Measurements from ENCODE around the gene EMB. TPM values are rescaled to one million over a fixed set of nuclear protein-coding genes. Genes with fewer than 3 reads are reported as not detected.

EMB gene
- total RNA-seq, 1 experiment from 2014 or later, result 40.4 TPM

- Mint-ChIP-seq H3K4me1 (0 out of 2 replicates have a peak, but pooled peaks cover 5% of the 10 kb centered on the region), H3K27me3 (ENCODE audit: low read depth) (peaks cover 5% of the 10 kb centered on the region; the same call in 1 of the 2 replicates), H3K9me3 (peaks cover 73% of the 10 kb centered on the region), H3K27ac (no peak overlapping the region), H3K36me3 (peaks cover 27% of the 10 kb centered on the region), H3K4me3 (no peak overlapping the region)
- DNase-seq (ENCODE audit: low spot score) (no peak), ATAC-seq (peak; percentile 71)
- no peak for TF ChIP-seq ATF2 (CRISPR knock-in tag; IDR thresholded peaks at IDR 0.05; ENCODE audit: borderline replicate concordance, low read depth)
- TF ChIP-seq JUN (CRISPR knock-in tag; IDR thresholded peaks at IDR 0.05), result no peak
- no peak for TF ChIP-seq JAZF1 (CRISPR knock-in tag; IDR thresholded peaks at IDR 0.05)
- TF ChIP-seq NR1H2 (CRISPR knock-in tag; IDR thresholded peaks at IDR 0.05), result no peak
- no peak for TF ChIP-seq AFF4 (CRISPR knock-in tag; IDR thresholded peaks at IDR 0.05; ENCODE audit: borderline replicate concordance)
- no peak for TF ChIP-seq ATF6 (CRISPR knock-in tag; IDR thresholded peaks at IDR 0.05)
- no peak for TF ChIP-seq FOXP1 (CRISPR knock-in tag; IDR thresholded peaks at IDR 0.05; ENCODE audit: borderline replicate concordance)
- no peak for TF ChIP-seq ZNF263 (CRISPR knock-in tag; IDR thresholded peaks at IDR 0.05; ENCODE audit: low read depth)
- no peak for TF ChIP-seq IRF1 (CRISPR knock-in tag; IDR thresholded peaks at IDR 0.05)
- TF ChIP-seq SP1 (CRISPR knock-in tag; conservative IDR thresholded peaks at IDR 0.05), result no peak
- TF ChIP-seq E2F1 (CRISPR knock-in tag; IDR thresholded peaks at IDR 0.05), result no peak
- TF ChIP-seq ZBTB43 (CRISPR knock-in tag; IDR thresholded peaks at IDR 0.05), result no peak
- TF ChIP-seq ZNF138 (CRISPR knock-in tag; conservative IDR thresholded peaks at IDR 0.05), result no peak
- TF ChIP-seq PRRX2 (CRISPR knock-in tag; IDR thresholded peaks at IDR 0.05), result no peak
- TF ChIP-seq PREB (CRISPR knock-in tag; IDR thresholded peaks at IDR 0.05; ENCODE audit: borderline replicate concordance), result no peak
- no peak for TF ChIP-seq ERG (CRISPR knock-in tag; IDR thresholded peaks at IDR 0.05)
- no peak for TF ChIP-seq GABPB1 (CRISPR knock-in tag; IDR thresholded peaks at IDR 0.05)
- TF ChIP-seq EMX1 (CRISPR knock-in tag; IDR thresholded peaks at IDR 0.05), result no peak
- no peak for TF ChIP-seq OVOL2 (CRISPR knock-in tag; IDR thresholded peaks at IDR 0.05; ENCODE audit: borderline replicate concordance)
- ChIA-PET POLR2A (interaction anchor here (0.6 kb wide), 1 partner anchor 89 kb away, joined by 3 read pairs; the partner anchor contains the start of gene EMB), CTCF (no interaction called here)
Observed at GRCh38 chr5:50352382-50352781, 88.7 kb downstream of the EMB start.

All from WTC11 (cell line).